Measurements from ENCODE around the gene TNK2.
"Not testable (repeated sequence)": the region's sequence is repeated elsewhere in the genome, so short reads cannot be mapped to it uniquely, and the experiment has no call there.

DNA sequence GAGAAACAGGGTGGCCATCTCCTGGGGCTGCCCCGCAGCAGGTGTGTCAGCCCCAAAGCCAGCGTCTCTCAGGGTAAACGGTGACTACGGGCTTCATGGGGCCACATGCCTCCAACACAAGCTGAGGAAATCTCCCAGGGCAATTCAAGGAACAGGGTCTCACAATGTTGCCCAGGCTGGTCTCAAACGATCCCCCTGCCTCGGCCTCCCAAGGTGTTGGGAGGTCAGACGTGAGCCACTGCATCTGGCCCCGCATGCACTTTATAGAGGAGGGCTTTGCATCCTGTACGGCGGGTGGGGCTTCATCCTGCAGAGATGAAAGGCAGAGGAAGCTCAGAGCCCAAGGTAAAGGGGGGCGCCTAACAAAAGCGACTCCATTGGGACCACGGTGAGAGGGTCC is 42.4 kb upstream of the TNK2 start:
- not testable (repeated sequence) for TF ChIP-seq CTCF, POLR2A (IDR thresholded peaks at IDR 0.05)

Data from thyroid gland (tissue), 4 donors.